GM18858 (cell line): ENCODE measurements around the gene BOLA3.
"Not testable (repeated sequence)": the region's sequence is repeated elsewhere in the genome, so short reads cannot be mapped to it uniquely, and the experiment has no call there.

Source experiments
- ATAC-seq: cut with Tn5 transposase; IDR thresholded peaks from one replicate; pipeline ENCODE4 v1.9.1; 2021; ENCODE audit not compliant: unreplicated experiment

The BOLA3 gene, protein sequence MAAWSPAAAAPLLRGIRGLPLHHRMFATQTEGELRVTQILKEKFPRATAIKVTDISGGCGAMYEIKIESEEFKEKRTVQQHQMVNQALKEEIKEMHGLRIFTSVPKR

DNA sequence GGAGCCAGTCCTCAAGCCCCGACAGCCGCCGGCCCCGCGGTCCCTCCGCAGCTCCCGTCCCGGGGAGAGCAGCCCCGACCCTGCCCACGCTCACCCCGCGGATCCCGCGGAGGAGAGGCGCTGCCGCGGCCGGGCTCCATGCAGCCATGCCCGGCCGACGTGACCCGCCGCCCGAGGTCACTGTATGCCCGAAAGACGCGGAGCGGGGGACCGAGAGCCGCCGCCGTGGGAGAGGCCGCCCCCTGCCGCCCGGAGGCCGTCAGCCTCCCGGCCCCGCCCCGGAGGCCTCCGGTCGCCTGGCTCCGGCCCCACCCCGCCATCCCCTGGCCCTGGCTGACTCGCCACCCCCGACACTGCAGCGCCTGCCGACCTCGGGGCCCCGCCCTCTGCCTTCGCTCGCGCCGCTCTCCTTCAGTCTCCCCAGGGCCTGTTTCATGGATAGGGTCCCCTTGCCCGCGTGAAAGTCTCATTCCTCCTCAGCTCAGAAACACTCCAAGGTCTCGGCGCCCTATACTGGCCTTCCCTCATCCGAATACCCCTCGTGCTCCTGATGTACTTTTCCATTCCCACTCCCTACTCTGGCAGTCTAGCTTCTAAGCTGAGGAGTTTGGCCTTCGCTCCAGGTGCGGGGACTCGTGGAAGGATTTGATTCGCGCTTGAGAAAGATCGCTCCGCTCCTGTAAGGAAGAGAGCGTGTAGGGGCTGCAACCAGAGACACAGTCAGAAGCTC, at the start of gene BOLA3:
Gene BOLA3, minus strand, starts transcription at position 186 of the 730 bp plus-strand sequence. Its CDS starts 38 bp downstream, at position 148.
- ATAC-seq: peak; percentile 79

DNA sequence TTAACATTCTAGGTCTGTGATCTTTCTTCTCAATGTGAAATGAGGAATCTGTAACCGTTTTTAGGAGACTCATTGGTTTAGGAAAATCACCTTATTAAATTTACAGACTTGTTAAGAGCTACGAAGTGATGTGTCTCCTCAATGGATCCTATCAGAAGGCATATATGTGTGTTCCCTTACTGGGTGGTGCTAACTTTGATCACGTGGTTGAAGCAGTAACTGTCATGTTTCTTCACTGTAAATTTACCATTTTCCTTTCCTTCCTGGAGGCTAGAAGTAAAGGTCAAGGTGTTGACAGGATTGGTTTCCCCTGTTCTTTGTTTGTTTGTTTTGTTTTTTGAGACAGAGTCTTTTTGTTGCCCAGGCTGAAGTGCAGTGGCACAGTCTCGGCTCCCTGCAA, 49.3 kb upstream of the BOLA3 start:
- ATAC-seq: no peak

DNA sequence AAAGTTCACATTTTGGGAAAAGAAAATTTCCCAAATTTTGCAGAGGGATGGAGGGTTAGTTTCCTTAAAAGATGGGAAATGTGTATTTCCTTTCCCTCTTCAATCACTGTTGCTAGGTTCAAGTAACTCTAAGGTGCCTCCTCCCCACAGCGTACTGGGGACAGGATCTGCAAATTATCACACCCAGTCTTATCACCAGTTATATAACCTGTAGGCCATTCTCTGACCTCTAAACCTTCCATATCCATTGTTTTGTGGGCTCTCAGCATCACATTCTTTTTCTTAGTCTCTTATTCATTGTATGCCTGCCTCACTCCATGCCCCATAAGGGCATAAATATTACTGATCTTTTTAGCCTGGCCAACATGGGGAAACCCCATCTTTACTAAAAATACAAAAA, 47.1 kb upstream of the BOLA3 start:
- ATAC-seq: no peak

DNA sequence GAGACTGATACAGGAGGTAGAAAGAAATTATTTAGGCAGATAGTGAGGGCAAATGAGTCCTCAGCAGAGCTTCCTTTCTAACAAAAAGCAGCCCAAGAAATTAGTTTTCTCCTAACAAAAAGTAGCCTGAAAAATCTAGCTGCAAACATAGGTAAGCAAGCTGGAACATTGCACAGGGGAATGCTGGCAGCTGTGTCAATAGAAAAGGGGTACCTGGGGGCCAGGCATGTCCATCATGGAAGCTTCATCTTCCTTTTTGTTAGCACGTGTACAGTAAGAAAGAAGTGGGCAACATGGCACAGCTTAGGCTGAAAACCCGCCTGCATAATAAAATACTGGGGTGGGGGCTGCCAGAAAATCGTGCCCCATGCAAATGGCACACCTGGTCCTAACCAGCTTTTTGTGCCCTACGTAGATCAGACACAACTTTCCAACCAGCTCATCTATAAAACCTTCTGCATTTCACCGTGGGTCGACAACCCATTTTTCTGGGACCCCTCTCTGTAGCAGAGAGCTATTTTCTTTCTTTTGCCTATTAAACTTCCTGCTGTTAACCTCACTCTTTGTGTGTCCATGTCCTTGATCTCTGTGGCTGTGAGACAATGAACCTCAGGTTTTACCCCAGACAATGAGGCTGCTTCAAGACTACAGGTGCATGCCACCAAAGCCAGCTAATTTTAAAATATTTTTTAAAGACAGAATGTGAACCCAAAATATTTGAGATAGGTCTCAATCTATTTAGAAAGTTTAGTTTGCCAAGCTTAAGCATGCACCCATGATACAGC, 44.1 kb upstream of the BOLA3 start:
- no peak for ATAC-seq

DNA sequence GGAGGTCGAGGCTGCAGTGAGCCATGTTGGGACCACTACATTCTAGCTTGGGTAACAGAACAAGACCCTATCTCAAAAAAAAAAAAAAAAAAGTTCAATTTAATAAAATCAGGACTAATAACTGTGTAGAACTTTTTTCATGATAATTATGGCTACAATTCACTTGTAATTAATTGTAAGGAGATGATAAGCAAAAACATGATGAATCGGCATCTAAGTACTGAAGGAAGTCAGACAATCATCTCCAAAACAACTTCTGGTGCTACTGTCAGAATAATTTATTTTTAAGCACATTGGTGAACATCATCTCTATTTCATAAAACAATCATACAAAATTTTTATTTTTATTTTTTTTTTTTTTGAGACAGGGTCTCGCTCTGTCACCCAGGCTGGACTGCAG, 41.0 kb upstream of the BOLA3 start:
- ATAC-seq: no peak

DNA sequence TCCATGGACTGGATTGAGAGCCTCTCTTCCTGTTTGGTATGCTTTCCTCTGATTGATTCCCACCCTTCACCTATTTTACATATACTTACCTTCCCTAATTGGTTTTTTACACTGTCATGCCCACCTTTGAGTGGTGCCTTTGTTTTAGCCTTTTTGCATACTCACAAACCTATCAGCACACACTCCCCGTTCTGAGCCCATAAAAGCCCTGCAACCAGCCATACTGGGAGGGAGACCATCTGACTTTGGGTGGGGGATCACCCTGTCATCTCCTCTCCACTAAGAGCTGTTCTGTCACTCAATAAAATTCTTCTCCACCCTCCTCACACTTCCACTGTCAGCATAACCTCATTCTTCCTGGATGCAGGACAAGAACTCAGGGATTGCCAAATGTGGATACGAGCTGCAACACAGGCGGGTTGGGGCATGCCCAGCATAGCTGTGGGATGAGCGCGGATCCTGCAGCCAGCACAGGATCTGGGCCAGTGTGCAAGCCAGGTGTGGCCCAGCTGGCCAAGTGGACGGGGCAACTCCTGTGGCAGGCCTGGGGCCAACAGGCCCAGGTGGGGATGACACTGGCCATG, 40.4 kb upstream of the BOLA3 start:
- ATAC-seq: no peak

DNA sequence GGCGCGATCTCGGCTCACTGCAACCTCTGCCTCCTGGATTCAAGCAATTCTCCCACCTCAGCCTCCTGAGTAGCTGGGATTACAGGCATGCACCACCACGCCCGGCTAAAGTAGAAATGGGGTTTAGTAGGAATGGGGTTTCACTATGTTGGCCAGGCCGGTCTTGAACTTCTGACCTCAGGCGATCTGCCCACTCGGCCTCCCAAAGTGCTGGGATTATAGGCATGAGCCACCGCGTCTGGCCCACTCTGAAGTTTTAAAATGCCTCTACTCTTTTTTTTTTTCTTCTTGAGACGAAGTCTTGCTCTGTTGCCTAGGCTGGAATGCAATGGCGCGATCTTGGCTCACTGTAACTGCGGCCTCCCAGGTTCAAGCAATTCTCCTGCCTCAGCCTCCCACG, 39.0 kb upstream of the BOLA3 start:
- not testable (repeated sequence) for ATAC-seq

DNA sequence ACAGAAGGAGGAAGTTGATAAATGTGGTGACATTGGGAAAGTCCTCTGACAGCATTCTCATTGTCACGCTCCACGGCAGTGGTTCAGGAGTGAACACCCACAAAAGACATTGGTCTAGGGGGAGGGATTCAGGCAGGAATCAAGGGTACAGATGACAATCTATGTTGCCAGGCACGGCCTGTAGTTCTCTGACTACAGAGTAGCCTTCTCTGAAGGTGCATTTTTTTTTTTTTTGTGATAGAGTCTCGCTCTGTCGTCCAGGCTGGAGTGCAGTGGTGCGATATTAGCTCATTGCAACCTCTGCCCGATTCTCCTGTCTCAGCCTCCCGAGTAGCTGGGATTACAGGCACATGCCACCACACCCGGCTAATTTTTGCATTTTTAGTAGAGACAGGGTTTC, 38.3 kb upstream of the BOLA3 start:
- ATAC-seq: peak; percentile 64

DNA sequence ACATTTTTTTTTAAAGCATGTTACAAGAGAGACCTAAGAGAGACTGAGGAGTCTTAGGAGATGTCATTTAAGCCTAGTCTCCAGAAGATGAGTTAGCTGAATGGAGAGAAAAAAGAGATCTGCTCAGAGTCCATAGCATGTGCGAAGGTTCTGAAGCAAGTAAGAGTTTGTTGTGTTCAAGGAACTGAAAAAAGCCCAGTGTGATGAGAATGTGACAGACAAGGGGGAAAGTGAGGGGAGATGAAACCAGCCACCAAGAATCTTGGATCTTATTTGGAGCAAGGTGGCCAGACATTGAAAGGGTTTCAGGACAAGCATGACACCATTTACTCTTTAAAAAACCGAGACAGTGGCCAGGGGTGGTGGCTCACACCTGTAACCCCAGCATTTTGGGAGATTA, 36.2 kb upstream of the BOLA3 start:
- no peak for ATAC-seq

DNA sequence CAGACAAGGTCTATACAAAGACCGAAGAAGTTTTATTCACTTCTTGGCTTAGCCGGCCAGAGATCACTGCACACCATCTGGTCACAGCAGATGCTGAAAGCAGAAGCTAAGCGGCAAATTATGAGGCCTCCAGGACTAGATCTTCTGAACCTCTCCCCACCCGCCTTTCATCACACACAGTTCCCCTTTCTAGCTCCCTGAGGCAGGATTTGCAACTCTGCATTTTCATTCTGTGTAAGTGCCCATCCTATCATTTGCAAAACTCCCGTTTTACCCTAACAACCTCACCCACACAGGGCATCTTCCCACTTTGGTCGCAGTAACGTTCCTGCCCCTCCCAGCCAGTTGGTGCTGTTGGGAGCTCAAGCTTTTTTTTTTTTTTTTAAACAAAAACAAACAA, 34.0 kb upstream of the BOLA3 start:
- ATAC-seq: peak; percentile 31

DNA sequence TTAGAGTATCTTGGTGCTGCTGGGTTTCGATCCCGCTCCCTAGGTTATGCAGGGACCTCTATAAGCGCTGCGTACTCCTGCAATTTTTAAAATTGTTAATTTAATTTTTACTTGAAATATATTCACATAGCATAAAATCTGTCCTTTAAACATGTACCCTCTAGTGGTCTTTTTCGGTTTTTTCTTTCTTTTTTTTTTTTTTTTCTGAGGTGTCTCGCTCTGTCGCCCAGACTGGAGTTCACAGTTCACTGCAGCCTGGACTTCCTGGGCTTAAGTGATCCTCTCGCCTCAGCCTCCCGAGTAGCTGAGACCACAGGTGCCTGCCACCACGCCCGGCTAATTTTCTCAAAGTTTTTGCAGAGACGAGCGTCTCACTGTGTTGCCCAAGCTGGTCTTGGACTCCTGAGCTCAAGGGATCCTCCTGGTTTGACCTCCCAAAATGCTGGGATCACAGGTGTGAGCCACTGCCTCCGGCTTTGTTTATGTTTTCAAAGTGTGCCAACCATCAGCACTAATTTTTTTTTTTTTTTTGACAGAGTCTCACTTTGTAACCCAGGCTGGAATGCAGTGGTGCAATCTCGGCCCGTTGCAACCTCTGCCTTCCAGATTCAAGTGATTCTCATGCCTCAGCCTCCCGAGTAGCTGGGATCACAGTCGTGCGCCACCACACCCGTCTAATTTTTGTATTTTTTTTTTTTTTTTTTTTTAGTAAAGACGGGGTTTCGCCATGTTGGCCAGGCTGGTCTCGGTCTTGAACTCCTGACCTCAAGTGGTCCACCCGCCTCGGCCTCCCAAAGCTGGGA, 31.6 kb upstream of the BOLA3 start:
- ATAC-seq: peak; percentile 6

DNA sequence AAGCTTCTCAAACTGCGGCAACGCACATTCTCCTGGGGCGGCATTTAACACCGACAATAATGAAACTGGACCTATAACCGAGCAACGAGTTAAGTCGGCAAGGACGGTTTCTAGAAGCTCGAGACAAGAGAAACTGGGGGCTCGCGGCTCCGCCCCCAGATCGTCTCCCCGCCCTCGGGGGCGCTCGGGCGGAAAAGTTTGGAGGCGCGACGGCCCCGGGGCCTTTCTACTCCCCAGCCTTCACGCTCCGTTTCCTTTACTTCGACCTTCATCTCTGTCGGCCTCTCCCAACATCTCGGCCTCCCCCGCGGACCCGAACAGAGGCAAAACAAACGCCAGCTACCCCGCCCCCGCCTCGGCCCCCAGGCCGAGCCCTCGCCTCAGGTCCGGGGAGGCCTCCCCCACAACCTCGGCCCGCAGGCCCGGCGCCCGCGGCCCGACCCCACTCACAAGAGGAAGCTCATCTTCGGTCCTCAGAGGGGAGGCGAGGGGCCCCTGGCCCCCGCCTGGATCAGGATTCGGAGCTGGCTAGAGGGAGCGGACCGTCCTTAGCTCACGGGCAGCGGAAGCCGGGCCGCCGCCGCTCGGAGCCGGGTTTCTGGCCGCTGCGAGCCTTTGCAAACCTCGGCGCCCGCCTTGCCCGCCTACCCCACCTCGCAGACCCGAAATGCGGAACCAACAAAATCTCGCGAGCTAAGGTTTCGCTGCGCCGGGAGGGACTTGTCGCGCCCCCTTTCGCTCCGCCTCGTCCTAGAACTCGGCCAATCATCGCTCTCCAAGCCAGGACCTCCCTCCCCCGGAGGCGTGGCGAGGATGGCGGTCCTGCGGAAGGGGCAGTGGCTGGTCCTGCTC, 30.7 kb upstream of the BOLA3 start, which contains the start of gene MOB1A:
Gene MOB1A, minus strand, starts transcription at position 669 of the 852 bp plus-strand sequence. Its CDS starts 205 bp downstream, at position 464.
- peak; percentile 72 for ATAC-seq

DNA sequence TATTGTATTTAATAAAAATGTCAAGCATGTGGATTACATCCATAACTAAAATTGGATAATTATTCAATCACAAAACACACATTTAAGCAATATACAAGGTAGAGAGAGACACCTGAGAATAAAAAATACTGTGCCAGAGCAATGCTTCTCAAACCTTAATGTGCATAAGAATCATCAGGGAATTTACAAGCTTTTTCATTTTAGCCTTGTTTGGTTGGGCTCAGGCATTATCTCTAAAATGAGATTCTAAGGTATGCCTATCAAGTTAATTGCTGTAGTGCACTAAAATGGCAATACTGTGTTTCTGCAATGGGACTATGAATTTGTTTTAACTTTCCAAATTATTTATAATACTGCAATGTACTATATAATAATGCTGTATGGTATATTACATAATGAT, 30.0 kb upstream of the BOLA3 start:
- ATAC-seq: no peak

DNA sequence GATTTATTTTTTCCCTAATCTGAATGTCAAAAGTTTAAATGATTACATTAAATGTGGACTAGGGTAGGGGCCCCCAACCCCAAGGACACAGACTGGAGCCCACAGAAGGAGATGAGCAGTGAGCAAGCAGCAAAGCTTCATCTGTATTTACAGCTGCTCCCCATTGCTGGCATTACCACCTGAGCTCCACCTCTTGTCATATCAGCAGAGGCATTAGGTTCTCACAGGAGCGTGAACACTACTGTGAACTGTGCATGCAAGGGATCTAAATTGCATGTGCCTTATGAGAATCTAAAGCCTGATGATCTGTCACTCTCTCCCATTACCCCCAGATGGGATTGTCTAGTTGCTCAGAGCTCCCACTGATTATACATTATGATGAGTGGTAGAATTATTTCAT, 27.2 kb upstream of the BOLA3 start:
- ATAC-seq: no peak

DNA sequence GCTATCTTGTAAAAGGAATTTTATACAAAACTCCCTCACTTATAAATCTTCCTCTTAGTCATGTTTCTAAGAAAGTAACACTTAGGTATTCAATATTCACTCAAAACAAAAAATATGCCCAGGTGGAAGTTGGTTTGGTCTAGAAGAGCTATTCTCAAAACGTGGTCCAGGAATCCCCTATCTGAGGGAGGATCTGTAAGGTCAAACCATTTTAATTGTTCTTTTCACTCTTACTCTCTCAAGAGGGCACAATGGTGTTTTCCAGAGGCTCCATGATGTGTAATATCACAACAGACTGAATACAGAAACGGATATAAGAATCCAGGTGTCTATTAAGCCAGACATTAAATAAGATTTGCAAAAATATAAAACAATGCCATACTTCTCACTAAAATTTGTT, 21.0 kb upstream of the BOLA3 start:
- no peak for ATAC-seq

DNA sequence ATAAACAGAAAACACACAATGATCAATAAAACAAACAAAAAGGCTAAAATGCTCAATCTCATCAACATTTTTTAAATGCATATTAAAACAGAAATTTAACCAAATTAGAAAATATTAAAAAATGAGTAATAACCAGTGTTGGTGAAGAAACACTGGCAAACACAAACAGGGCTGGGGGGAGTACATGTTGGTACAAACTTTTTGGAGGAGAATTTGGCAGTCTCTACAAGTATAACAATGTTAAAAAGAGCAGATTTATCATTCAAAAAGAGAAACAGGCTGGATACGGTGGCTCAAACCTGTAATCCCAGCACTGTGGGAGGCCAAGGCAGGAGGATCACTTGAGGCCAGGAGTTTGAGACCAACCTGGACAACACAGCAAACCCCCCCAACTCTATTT, 17.0 kb upstream of the BOLA3 start:
- ATAC-seq: no peak

DNA sequence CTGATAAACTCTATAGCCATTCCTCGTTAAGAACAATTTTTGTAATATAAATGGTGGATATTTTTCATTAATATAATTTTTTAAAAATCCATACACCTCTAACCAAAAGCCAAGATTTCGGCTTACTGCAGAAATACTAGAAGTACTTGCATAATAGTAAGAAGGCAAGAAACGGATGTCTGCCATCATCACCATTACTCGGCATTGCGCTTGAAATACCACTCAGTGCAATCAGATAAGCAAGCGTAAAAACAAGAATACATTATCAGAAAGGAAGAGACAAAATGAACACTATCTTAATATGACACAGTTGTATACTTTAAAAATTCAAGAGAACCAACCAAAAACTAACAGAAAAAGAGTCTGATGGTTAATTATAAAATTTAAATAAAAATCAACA, 15.2 kb upstream of the BOLA3 start:
- ATAC-seq: no peak

DNA sequence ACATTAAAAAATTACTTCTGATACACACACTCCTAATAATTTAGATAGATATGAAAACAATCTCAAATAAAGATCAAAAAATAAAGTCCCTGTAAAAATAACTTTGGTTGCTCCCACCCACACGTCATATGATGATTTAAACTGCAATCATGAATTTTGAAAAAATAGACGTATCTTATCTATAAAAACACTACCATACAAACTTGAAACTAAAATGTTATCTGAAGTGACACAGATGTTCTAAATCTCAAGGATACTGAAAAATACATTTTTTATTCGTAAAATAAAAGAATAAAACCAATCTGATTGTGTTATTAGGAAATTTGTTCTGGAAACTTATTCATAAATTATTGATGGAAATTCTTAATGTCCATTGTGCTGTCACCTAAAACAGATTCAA, 8.1 kb upstream of the BOLA3 start:
- ATAC-seq: no peak

DNA sequence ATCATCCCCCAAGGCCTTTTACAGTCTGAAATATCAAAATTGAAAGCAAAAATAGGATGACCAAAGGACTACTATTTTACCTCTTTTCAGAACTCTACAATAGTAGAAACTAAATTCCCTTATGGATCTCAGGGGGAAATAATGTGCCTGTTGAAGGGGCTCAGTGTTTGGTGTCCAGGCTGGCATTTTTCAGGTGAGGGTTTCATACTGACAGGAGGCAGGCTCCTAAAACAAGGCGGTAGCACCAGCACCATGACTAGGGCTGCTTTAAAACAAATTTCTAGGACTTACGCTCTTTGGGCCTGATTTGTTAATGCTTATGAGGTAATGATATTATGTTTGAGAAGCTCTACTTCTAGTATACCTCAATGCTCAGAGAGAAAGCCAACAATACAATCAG, 5.2 kb upstream of the BOLA3 start:
- ATAC-seq: no peak
